Measurements from ENCODE around the gene CRACR2A.

CRACR2A gene

DNA sequence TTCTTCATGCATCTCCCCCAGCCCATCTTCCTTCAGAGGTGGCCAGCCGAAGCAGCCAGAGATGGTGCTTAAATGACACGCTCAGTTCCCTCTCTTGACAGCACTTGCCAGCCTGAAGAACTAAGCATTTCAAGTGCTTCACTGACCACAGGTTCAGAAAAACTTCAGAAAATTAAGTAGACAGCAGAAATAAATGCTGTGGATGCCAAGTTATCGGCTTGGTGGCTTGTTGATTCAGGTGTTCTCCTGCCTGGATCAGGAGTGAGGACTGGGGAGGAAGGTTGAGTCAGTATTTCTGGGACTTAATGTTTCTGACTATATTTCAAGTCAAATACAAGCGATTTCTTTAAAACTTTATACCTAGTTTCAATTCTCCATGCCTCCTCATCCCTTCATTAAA is 58.2 kb downstream of the CRACR2A start:
- H3K9me3 ChIP-seq (ENCODE audit: insufficient read depth, low read length) = no peaks in the 10 kb centered on the region
- H3K9ac ChIP-seq (ENCODE audit: low read length) = no peak overlapping the region
- no peaks in the 10 kb centered on the region for H3K36me3 ChIP-seq (replicated peaks; ENCODE audit: low read depth, low read length)
- no peaks in the 10 kb centered on the region for H3K4me1 ChIP-seq (ENCODE audit: low read length)
- no peak overlapping the region for H3K4me3 ChIP-seq (ENCODE audit: low read length)
- no peak overlapping the region for H3K4me2 ChIP-seq (ENCODE audit: low read length)
- no peaks in the 10 kb centered on the region for H3K27me3 ChIP-seq (ENCODE audit: low read depth, low read length)
- H3K79me2 ChIP-seq (ENCODE audit: low read length) = no peaks in the 10 kb centered on the region
- no peaks in the 10 kb centered on the region for H4K20me1 ChIP-seq (ENCODE audit: insufficient read depth, low read length)
- TF ChIP-seq EZH2phosphoT487 (IDR thresholded peaks at IDR 0.05; ENCODE audit: low read depth) (no peak), CTCF (IDR thresholded peaks at IDR 0.05; ENCODE audit: low read depth, low read length) (no peak)
- no peak overlapping the region for H2AFZ ChIP-seq (ENCODE audit: low read depth, low read length)
- H3K27ac ChIP-seq (ENCODE audit: low read length) = no peak overlapping the region

GRCh38 chr12:3692616-3693365 is 60.1 kb downstream of the CRACR2A start:
- TF ChIP-seq EZH2phosphoT487 (IDR thresholded peaks at IDR 0.05; ENCODE audit: low read depth) (no peak), CTCF (IDR thresholded peaks at IDR 0.05; ENCODE audit: low read depth, low read length) (no peak)
- H3K9ac ChIP-seq (ENCODE audit: low read length) = no peak overlapping the region
- no peaks in the 10 kb centered on the region for H3K4me1 ChIP-seq (ENCODE audit: low read length)
- H2AFZ ChIP-seq (ENCODE audit: low read depth, low read length) = no peak overlapping the region
- H3K4me2 ChIP-seq (ENCODE audit: low read length) = no peak overlapping the region
- no peaks in the 10 kb centered on the region for H3K27me3 ChIP-seq (ENCODE audit: low read depth, low read length)
- H3K4me3 ChIP-seq (ENCODE audit: low read length) = no peak overlapping the region
- H3K36me3 ChIP-seq (replicated peaks; ENCODE audit: low read depth, low read length) = no peaks in the 10 kb centered on the region
- no peaks in the 10 kb centered on the region for H3K9me3 ChIP-seq (ENCODE audit: insufficient read depth, low read length)
- no peak overlapping the region for H3K27ac ChIP-seq (ENCODE audit: low read length)
- H4K20me1 ChIP-seq (ENCODE audit: insufficient read depth, low read length) = no peaks in the 10 kb centered on the region
- no peaks in the 10 kb centered on the region for H3K79me2 ChIP-seq (ENCODE audit: low read length)

DNA sequence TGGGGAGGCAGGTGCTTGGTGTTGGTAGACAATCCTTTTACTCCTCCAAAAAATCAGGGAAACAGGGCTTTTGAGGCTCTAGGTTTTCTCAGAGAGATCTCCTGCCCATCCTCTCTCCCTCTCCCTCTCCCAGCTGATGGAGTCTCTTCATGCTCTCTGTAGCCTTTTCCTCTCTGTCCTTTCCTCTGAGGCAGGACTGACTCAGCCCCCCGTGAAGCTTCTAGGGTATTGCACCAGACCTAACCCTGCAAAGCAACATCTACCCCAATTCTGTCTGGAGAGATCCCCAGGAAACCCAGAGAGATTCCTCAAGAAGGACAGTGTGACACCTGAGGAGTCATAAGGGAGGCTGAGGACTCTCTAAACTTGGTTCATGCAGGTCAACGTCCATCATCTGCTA is 66.4 kb downstream of the CRACR2A start:
- H3K27ac ChIP-seq (ENCODE audit: low read length) = no peak overlapping the region
- H3K4me3 ChIP-seq (ENCODE audit: low read length) = no peak overlapping the region
- TF ChIP-seq EZH2phosphoT487 (IDR thresholded peaks at IDR 0.05; ENCODE audit: low read depth) = no peak

GRCh38 chr12:3685830-3686229 is 67.1 kb downstream of the CRACR2A start:
- Histone ChIP-seq H3K79me2 (ENCODE audit: low read length) (no peaks in the 10 kb centered on the region), H3K9me3 (ENCODE audit: insufficient read depth, low read length) (no peaks in the 10 kb centered on the region), H4K20me1 (ENCODE audit: insufficient read depth, low read length) (peaks cover 3% of the 10 kb centered on the region; the same call in 1 of the 2 replicates), H3K4me3 (ENCODE audit: low read length) (no peak overlapping the region), H3K9ac (ENCODE audit: low read length) (no peak overlapping the region), H3K36me3 (replicated peaks; ENCODE audit: low read depth, low read length) (no peaks in the 10 kb centered on the region), H3K4me2 (ENCODE audit: low read length) (no peak overlapping the region), H2AFZ (ENCODE audit: low read depth, low read length) (no peak overlapping the region), H3K27me3 (ENCODE audit: low read depth, low read length) (no peaks in the 10 kb centered on the region), H3K4me1 (ENCODE audit: low read length) (no peaks in the 10 kb centered on the region), H3K27ac (ENCODE audit: low read length) (no peak overlapping the region)
- no peak for TF ChIP-seq EZH2phosphoT487 (IDR thresholded peaks at IDR 0.05; ENCODE audit: low read depth)
- TF ChIP-seq CTCF (IDR thresholded peaks at IDR 0.05; ENCODE audit: low read depth, low read length) = no peak

More for the DNA sequence above, 66.4 kb downstream of the CRACR2A start:
- H2AFZ ChIP-seq (ENCODE audit: low read depth, low read length) = no peak overlapping the region
- no peaks in the 10 kb centered on the region for H3K36me3 ChIP-seq (replicated peaks; ENCODE audit: low read depth, low read length)
- no peak overlapping the region for H3K9ac ChIP-seq (ENCODE audit: low read length)
- H3K79me2 ChIP-seq (ENCODE audit: low read length) = no peaks in the 10 kb centered on the region
- H3K4me2 ChIP-seq (ENCODE audit: low read length) = no peak overlapping the region
- H3K27me3 ChIP-seq (ENCODE audit: low read depth, low read length) = no peaks in the 10 kb centered on the region
- peaks cover 3% of the 10 kb centered on the region; the same call in 1 of the 2 replicates for H4K20me1 ChIP-seq (ENCODE audit: insufficient read depth, low read length)
- H3K4me1 ChIP-seq (ENCODE audit: low read length) = no peaks in the 10 kb centered on the region
- H3K9me3 ChIP-seq (ENCODE audit: insufficient read depth, low read length) = no peaks in the 10 kb centered on the region
